Measurements from ENCODE around the gene GPR143.
"Not testable (repeated sequence)": the region's sequence is repeated elsewhere in the genome, so short reads cannot be mapped to it uniquely, and the experiment has no call there.

GPR143 gene

DNA sequence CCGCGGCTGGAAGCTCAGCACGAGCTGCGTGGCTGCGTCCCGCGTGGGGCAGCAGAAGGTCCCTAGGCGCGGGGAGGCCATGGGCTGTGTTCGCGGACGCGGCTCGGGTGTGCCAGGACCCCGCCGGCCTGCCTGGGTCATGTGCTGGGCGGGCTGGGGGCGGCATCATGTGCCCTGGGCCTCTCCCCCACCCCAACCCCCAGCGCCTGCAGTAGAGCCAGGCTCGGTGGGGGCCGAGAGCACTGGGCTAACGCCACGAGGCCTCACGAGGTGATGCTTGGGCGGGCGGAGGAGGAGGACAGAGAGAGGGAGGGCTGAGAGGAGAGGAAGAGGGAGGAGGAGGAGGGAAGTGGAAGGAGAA lies at the start of gene GPR143:
GPR143 (minus strand) TSS at position 111 of the 361 bp plus-strand sequence; CDS start at position 81, 30 bp downstream.
- DNase-seq, result no peak

DNA sequence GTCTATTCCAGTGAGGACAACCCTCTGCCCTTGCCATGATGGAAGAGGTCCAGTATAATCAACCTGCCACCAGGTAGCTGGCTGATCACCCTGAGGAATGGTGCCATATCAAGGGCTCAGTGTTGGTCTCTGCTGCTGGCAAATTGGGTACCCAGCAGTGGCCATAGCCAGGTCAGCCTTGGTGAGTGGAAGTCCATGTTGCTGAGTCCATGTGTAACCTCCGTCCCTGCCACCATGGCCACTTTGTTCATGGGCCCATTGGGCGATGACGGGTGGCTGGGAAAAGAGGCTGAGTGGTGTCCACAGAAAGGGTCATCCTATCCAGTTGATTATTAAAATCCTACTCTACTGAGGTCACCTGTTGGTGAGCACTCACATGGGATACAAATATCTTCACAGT lies 45.4 kb upstream of the GPR143 start:
- DNase-seq, result not testable (repeated sequence)

DNA sequence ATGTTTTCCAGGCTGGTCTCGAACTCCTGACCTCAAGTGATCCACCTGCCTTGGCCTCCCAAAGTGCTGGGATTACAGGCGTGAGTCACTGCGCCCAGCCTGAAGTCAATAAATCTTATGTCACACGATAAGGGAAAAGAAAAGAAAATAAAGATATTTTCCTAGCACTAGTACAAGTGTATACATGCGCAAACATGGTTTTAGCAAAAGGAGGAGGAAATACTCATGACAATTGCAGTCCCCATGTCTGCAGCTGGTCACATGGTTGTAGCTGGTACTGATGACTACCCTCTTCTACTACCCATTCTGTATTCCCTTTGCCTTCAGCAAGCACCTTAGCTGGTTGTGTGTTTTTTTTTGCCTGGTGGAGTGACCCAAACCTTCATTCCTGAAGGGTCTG lies 44.2 kb upstream of the GPR143 start:
- not testable (repeated sequence) for DNase-seq

GRCh38 chrX:9807355-9808182 lies 41.9 kb upstream of the GPR143 start:
- no peak for DNase-seq

DNA sequence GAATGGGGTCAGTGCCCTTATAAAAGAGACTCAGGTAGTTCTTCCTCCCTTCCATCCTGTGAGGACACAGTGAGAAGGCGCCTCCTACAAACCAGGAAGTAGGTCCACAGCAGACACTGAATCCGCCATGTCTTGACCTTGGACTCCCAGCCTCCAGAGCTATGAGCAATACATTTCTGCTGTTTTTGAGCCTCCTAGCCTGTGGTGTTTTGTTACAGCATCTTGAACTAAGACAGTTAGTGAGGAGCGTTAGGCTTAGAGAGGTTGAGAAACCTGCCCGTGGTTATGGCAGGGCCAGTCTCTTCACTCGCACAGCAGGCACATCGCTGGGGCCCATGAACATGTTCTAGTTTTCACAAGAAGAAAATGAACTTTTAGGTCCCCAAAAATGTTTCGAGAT lies 40.3 kb upstream of the GPR143 start:
- no peak for DNase-seq

DNA sequence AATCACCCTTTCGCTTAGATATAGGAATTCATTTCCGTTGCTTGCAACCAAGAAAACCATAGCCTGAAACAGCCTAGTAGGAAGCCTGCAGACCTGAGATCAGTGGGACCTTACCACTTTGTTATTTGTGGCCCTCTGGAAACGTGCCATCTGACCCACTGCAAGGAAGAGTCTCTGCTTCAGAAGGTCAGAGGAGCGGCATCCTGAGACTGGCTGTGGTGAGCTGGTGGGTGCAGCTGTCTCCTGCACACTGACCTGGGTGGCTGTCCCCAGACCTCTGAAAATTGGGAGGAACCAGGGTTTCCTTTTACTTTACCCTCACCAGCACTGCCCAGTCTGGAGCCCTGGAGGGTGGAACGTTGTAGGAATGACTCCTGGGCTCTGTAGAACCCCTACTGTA lies 38.8 kb upstream of the GPR143 start:
- no peak for DNase-seq

DNA sequence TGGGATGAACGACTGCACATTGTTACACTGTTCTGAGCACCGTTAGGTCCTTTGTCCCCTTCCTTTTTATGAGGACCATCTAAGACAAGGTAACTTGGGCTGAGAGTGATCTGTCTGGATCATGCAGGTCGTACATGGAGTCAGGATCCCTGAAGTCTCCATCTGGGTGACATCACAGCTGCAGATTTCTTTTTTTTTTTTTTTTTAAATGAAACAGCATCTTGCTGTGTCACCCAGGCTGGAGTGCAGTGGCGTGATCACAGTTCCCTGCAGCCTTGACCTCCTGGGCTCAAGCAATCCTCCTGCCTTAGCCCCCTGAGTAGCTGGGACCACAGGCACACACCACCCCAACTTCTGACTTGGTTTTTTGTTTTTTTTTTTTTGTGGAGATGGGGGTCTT lies 37.1 kb upstream of the GPR143 start:
- no peak for DNase-seq

DNA sequence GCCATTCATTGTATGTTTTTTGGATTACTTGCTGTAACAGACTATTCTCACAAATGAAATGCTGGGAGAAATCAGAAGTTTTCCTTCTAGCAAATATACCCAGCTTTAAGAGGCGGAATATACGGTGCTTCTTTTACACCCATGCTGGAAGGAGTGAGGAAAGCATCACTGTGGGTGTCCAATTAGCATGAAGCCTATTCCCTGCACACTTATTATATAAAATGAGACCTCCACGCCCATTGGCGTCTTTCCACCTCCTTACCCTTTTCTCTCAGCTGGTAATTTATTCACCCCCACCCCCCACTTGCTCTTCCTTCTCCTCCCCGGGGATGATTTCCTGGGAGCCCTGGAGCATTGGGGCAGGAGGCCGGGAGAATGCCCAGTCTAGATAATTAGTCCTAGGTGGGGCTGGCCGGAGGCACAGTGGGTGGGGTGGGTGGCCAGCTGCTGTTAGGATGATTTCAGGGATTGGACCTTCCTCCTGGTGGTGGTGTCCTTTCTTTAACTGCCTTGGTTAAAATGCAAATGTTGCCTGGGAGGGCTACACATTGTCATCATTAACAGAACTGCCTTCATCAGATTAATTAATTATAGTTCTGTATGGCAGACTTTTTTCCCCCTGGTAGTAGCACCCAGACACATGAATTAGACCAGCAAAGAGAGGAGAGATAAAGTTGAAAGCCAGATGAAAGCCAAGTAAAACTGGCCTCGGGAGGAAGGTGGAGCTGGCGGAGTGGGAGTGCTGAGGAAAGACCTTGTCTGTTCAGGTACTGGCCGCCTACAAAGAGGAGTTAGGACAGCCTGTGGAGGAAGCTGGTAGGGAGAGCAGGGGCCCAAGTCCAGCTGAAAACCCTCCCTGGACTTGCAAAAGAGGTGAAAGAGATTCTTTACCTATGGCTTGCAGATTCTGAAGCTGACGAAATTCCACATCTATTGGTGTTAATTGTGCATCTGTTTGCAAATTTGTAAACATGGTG lies 32.0 kb upstream of the GPR143 start:
- DNase-seq, result no peak

DNA sequence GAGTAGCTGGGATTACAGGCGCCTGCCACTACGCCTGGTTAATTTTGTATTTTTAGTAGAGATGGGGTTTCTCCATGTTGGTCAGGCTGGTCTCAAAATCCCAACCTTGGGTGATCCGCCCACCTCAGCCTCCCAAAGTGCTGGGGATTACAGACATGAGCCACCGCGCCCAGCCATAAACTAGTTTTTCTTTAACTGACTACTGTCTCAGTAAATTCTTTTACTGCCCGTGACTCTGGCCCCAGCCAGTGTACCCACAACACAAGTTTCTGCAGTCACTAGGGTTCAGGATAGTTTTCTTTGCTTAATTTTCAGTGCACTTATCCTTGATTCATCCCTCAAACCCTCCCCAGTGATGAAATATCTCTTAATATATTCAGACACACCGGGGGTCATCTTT lies 28.8 kb upstream of the GPR143 start:
- DNase-seq, result no peak

- no peak for DNase-seq
These were observed 25.2 kb upstream of the GPR143 start for GRCh38 chrX:9790866-9791265.

- DNase-seq, result no peak
These were observed 23.9 kb upstream of the GPR143 start for GRCh38 chrX:9789555-9789954.

- DNase-seq, result no peak
These were observed 23.3 kb upstream of the GPR143 start for GRCh38 chrX:9788911-9789310.

DNA sequence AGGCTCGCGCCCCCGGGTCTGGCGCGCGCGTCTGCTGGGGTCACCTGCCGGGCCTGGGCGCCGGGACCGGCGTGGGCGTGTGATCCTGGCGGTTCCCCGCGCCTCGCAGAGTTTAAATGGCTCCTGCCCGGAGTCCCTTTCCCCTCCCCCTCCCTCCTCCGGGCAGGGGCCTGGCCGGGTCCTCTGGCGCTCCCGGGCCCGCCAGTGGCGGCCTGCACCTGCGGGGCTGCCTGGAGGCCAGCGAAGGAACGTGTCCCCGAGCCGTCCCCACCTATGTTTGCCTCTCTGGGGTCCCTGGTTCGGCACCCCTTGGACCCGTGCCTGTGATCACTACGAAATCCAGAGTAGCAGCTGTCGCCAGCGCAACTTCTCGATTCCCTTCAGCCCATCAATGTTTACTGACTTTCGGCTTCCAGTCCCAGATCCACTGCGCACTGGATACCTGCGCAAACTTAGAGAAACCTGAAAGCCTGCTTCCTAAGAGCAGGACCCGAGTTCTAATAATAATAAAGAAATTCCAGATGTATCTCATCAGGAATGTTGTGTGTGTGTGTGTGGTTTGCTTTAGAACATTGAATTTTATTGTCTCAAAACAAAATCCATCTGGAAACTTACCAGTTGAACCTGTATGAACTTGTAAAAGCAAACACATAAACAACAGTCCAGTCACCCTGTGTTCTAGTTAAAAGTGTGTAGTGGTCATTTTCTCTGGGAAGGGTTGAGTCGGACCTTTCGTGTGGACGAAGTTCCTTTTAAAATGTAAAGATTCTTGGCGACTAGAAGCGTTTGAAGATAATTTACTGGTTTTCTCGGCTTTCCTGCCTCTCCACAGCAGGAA lies 21.4 kb upstream of the GPR143 start:
- DNase-seq, result no peak

- no peak for DNase-seq
These were observed 20.5 kb upstream of the GPR143 start, which contains the start of gene SHROOM2 for GRCh38 chrX:9785944-9786797. SHROOM2 (plus strand) TSS chrX:9786429; CDS start chrX:9786546, 117 bp downstream.

- no peak for DNase-seq
These were observed 19.8 kb upstream of the GPR143 start for GRCh38 chrX:9785254-9785943.

GRCh38 chrX:9784332-9784731 lies 18.7 kb upstream of the GPR143 start:
- DNase-seq, result no peak

DNA sequence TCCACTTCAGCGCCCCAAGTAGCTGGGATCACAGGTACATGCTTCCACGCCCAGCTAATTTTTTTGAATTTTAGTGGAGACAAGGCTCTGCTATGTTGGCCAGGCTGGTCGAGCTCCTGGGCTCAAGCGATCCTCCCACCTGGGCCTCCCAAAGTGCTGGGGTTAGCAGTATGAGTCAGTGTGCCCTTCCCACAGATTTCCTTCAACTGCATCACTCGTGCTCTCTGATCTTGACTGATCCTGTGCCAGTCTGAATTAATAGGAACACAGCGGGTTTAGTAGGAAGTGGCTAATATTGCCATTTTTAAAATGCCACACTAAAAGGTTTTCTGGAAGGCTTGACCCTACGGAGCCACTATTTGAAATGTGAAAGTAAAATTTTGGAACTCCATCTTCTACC lies 16.3 kb upstream of the GPR143 start:
- DNase-seq, result no peak

- DNase-seq, result no peak
These were observed 10.3 kb upstream of the GPR143 start for GRCh38 chrX:9775930-9776329.

GRCh38 chrX:9772943-9773342 lies 7.3 kb upstream of the GPR143 start:
- no peak for DNase-seq

GRCh38 chrX:9770319-9770718 lies 4.7 kb upstream of the GPR143 start:
- no peak for DNase-seq

GRCh38 chrX:9768321-9768839 lies 2.7 kb upstream of the GPR143 start:
- not testable (repeated sequence) for DNase-seq

Measured in suppressor macrophage treated with lipopolysaccharide for 4 hours (primary cell).